GM21528 (cell line): ENCODE data around the gene SAT1.

Source experiments
- ATAC-seq: cut with Tn5 transposase; IDR thresholded peaks from one replicate; pipeline ENCODE4 v1.9.1; 2021; ENCODE audit warnings: mild to moderate bottlenecking, moderate library complexity; ENCODE audit not compliant: unreplicated experiment, low FRiP score

Gene SAT1

DNA sequence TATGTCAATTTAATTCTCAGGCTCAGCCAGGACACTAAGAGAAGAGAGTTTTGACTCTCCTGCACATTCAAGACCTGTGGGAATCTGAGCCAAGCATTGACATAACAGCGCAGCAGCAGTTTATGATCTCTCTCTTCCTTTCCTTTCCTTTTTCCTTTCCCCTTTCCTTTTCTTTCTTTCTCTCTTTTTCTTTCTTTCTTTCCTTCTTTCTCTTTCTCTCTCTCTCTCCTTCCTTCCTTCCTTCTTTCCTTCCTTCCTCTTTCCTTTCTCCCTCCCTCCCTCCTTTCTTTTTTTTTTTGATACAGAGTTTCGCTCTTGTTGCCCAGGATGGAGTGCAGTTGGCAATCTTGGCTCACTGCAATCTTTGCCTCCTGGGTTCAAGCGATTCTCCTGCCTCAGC is 21.6 kb downstream of the SAT1 start:
- ATAC-seq = no peak

DNA sequence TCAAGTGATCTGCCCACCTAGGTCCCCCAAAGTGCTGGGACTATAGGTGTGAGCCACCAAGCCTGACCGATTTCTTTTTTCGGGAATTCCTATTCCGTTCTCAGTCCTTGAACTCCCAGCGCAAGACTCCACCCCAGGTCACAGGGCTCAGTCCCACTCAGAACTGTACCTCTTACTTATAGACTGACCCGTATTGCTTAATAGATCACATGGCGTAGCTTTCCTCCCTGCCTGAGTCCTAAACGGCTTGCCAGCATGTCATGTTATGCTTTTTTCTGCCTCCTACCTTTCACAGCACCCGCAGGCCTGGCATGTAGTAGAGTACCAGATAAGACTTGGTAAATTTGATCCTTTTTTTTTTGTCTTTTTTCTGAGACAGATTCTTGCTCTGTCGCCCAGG is 22.4 kb downstream of the SAT1 start:
- ATAC-seq = no peak

DNA sequence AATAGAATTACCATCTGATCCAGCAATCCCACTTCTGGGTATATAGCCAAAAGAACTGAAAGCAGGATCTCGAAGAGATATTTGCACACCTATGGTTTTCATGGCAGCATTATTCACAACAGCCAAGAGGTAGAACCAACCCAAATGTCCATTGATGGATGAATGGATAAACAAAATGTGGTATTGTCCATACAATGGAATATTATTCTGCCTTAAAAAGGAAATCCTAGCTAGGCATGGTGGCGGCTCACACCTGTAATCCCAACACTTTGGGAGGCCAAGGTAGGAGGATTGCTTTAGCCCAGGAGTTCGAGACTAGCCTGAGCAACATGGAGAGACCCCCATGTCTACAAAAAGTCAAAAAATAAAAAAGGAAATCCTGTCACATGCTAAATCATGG is 27.3 kb downstream of the SAT1 start:
- no peak for ATAC-seq

DNA sequence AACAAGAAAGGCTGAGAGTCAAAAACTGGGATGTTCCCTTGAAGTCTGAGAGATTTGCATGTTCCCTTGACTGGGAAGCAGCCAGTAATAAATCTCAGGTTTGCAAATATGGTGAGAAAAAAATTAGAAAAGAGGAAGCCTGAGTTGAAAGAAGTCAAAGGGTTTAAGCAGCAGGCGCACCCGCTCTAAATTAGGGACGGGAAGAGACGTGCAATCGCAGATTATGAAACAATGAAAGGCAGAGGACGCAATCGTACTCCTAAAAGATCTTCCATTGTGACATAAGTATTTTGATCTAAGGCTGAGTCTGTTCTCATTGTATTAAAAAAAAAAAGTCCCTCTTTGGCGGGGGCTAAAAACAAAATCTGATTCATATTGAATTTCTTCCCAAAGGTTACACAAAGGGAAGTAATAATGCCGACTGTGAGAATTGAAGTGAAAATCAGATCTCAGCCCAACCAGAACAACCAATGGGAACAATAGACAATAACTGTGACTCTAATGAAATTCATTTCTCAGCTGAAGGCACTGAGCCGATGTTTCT is 28.2 kb downstream of the SAT1 start:
- no peak for ATAC-seq

DNA sequence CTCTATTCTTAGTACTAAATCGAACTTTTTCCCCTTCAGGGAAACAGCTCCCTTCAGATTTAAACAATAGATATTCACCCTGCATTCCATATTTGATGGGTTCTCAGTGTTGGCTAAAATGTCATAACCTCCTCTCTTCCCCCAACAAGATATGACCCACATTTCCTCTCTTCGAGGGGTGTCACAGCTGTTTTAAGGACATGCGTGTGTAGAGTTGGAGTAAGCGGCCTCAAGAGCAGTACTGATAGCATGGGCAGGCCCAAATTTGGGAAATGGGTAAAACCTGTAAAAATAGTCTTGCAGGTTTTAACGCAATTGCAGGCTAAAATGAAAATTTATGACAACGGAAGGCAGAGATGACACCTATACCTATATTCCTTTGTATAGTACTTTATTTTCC is 28.7 kb downstream of the SAT1 start:
- ATAC-seq = no peak

DNA sequence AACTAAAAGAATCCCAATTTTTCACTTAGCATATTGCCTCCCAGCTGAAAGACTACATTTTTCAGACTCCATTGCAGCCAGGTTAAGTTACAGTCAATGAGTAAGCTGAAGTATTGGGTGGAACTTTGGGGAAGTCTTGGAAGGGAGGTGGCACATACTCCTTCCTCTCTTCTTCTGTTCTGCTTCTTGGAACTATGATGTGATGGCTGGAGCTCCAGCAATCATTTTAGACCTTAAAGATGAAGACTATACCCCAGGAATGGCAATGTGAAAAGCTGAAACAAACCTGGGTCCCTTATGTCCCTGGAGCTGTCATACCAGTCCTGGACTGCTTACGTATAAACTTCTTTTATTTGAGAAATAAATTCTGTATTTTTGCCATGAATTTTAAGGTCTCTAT is 30.8 kb downstream of the SAT1 start:
- no peak for ATAC-seq

DNA sequence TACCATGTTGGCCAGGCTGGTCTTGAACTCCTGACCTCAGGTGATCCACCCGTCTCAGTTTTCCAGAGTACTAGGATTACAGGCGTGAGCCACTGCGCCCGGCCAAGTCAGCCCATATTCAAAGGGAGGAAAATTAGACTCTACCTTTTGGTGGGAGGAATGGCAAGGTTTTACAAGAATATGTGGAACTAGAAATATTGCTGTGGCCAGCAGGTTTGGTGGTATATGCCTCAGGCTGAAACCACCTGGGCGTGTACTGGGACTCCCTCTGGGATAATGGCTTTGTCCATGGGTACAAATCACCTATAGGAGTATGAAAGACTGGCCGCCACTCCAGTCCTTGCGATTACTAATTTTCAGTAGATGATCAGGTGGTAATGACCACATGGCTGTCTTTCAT is 32.4 kb downstream of the SAT1 start:
- no peak for ATAC-seq

DNA sequence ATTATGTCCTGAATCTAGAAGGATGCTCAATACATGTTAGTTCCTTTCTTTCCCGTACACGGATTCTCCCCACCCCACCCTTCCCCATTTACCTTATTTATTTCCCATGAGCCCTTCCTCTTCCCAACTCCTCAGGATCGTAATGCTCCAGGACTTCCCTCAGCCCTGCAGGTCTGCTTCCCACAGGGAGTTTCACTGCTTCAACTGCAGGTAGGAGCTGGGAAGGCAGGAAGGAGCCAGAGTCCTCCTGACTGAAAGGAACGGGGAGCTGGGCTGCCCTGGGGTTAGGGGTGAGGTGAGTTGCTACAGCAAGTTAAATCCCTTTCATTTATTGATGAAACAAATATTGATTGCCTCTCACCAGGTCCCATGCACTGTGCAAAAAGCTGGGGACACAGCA is 33.2 kb downstream of the SAT1 start:
- no peak for ATAC-seq

DNA sequence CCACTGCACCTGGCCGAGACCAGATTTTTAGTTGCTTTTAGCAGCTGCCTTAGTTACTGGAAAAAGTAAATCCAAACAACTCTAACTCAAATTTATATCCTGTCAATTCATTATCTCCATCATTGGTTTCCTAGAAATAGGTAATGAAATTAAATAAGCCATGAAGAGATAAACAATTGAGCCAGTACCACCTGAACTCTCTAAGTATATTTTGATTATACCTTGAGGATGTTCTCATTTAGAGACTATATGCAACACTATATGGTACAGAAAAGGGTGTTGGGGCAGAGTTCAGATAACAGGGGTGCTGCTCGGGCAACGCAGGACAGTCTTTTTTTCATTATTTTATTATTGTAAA is 35.0 kb downstream of the SAT1 start:
- ATAC-seq = no peak

DNA sequence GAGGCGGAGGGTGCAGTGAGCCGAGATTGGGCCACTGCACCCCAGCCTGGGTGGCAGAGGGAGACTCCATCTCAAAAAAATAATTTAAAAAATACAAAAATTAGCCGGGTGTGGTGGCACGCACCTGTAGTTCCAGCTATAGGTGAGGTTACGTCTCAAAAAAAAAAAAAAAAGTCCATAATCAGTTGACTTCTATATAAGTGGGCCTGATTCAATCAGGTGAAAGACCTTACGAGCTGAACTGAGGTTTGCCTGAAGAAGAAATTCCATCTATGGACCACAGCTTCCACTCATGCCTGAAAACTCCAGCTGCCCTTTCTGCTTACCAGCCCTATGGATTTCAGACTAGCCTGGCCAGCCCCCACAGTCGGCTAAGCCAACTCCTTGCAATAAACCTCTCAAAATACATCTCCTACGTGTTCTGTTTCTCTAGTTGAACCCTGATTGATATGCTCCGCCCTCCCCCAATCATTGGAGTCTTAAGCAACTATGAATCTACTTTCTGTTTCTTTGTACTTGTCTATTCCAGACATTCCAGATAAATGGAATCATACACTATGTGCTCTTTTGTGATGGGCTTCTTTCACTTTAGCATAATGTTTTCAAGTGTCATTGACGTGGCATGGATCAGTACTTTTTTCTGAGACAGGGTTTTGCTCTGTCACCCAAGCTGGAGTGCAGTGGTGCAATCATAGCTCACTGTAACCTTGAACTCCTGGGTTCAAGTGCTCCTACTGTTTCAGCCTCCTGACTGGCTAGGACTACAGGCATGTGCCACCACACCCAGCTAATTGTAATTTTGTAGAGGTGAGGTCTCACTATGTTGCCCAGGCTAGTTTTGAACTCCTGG is 36.6 kb downstream of the SAT1 start:
- no peak for ATAC-seq

DNA sequence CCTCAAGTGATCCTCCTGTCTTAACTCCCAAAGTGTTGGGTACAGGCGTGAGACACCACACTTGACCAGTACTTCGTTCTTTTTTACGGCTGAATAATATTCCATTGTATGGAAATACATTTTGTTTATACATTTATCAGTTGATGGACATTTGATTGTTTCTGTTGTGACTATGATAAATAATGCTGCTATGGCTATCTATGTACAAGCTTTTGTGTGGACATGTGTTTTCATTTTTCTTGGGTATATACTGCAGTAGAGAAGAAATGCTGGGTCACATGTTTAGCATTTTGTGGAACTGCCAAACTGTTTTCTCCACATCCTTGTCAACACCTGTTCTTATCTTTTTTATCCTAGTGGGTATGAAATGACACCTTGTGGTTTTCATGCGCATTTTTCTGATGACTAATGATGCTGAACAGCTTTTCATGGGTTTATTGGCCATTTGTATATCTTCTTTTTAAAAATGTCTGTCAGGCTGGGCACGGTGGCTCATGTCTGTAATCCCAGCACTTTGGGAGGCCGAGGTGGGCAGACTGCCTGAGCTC is 37.3 kb downstream of the SAT1 start:
- ATAC-seq = no peak

DNA sequence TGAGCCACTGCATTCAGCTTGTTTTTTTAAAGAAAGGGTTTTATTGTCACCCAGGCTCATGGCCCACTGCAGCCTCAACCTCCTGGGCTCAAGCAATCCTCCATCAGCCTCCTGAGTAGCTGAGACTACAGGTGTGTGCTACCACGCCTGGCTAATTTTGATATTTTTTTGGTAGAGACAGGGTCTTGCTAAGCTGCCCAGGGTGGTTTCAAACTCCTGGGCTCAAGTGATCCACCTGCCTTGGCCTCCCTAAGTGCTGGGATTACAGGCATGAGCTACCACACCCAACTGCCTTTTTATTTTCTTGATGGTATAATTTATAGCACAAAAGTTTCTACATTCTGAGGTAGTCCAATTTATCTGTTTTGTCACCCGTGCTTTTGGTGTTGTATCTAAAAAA is 38.9 kb downstream of the SAT1 start:
- ATAC-seq = no peak

DNA sequence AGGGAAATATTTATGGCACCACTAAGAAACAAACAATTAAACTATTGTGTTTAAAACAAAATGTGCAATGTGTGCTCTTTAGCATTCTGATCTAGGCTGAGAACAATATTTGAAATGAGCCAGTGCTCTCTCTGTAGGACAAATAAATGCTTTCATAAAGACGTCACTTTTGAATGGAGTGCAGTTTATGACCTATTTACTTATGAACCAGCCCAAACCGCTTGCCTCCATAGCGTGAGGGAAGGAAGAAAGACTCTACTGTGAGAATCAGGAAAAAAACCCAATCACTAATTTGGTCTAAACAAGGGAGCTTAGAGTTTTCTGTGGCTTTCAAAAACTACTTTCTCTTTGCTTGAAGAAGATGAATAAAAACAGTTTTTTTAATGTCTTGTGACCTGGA is 39.4 kb downstream of the SAT1 start:
- no peak for ATAC-seq

DNA sequence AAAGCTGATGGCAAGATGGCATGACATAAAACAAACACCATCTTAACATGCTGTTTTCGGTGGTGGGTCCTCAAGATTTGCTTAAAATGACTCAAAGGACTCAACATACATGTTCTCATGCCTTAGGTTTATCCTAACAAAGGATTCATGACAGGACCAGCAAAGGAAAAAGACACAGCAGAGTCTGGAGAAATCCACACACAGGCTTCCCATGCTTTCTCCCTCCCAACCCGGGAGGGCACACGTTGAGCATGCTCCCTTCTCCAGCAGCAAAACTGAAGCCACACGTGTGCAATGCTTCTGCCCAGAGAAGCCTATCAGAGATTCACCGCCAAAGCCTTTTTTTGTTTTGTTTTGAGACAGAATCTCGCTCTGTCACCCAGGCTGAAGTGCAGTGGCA is 39.9 kb downstream of the SAT1 start:
- ATAC-seq = no peak

DNA sequence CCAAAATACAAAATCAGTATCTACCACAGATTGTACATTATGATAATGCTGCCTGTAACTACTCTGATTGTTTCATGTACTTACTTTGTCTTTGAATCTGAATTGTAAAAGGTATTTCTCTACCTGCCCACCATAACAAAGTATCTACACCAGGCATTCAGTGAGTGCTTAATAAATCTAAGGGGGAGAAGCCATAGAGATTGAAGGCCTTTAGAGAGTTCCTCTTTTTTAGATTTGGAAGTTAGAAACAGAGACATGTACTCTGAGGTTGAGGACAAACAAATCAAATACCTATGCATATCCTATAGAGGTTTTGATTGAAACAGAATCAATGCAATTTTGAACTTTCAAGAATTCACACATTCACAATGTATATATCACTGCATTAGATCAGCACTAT is 42.7 kb downstream of the SAT1 start:
- no peak for ATAC-seq

DNA sequence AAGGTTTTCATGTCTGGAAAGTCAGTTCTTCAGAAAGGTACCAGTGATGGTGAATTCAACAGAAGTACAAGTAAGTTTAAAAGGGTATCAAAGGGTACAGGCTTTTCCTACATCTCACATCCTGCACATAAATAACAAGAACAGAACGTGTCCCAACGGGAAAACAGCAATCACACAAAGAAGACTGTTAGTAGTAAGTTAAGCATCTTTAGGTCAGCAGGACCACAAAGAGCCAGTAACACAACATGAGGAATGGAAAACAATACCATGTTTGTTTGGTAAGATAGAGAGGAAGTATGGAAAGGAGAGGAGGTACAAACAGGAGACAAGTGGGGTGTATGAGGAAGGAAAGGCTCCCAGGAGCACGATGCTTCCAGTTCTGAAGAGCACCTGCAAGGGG is 43.2 kb downstream of the SAT1 start:
- ATAC-seq = no peak

DNA sequence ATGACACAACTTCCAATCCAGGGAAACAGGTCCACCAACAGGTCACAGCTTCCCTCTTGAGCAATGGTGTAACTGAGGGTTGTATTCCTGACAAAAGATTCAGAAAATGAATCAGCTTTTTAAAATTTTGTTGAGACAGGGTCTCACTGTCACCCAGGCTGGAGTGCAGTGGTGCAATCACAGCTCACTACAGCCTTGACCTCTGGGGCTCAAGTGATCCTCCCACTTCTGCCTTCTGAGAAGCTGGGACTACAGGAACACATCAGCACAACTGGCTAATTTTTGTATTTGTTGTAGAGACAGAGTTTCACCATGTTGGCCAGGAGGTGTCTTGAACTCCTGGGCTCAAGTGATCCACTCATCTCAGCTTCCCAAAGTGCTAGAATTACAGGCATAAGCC is 43.7 kb downstream of the SAT1 start:
- no peak for ATAC-seq

DNA sequence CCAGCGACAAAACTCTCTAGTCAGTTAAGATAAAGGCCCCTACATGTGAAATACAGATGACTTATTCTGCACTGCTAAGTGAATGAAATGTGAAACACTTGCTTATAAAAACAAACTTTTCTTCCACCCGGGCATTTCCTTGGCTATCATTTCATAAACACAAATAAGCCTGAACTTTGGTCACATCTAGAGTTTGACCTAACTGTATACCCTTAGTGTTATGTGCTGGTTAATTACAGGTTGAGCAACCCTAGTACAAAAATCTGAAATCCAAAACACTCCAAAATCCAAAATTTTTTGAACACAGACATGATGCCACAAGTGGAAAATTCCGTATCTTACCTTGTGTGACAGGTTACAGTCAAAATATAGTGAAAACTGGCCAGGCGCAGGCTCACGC is 45.9 kb downstream of the SAT1 start:
- no peak for ATAC-seq

DNA sequence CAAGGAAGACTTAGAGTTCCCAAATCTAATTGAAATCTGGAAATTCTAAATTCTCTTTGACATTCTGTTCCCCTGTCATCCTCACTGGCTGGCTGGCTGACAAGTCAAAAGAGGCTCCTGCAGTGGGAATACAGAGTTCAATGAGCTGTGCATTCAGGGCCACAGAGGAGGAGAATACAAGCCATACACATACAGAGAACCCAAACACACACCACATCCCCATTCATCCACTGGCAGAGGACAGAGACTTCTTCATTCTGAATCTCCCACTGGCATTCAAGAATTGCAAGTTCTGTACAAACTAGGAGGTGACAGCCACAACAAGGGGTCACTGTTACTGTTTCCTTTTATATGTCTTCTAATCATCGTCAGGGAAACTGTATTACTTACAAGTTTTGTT is 49.7 kb downstream of the SAT1 start:
- no peak for ATAC-seq
